Measurements from ENCODE around the gene VGLL3. TPM values are rescaled to one million over a fixed set of nuclear protein-coding genes. Genes with fewer than 3 reads are reported as not detected.

VGLL3 gene
- total RNA-seq, 1 donor from 2014 or later = 1.9 TPM

DNA sequence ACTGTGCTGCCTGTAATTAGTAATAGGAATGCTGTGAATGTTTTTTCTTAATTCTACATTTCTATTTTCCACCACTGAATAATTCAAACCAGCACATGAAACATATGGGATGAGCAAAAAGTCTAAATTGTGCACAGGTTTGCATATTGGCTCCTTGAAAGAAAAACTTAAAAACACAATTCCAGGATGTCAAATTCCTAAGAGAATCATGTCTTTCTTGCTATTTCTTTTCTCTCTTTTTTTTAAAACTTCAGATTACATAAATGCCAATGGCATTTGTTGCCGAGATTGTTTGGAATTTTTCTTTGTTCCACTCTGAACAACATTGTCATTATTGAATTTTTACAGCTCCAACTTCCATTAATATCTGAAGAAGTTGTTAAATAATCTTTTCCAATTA lies 60.8 kb downstream of the VGLL3 start:
- H3K9me3 Mint-ChIP-seq (ENCODE audit: low read depth) = no peaks in the 10 kb centered on the region
- TF ChIP-seq, protein P1, sequence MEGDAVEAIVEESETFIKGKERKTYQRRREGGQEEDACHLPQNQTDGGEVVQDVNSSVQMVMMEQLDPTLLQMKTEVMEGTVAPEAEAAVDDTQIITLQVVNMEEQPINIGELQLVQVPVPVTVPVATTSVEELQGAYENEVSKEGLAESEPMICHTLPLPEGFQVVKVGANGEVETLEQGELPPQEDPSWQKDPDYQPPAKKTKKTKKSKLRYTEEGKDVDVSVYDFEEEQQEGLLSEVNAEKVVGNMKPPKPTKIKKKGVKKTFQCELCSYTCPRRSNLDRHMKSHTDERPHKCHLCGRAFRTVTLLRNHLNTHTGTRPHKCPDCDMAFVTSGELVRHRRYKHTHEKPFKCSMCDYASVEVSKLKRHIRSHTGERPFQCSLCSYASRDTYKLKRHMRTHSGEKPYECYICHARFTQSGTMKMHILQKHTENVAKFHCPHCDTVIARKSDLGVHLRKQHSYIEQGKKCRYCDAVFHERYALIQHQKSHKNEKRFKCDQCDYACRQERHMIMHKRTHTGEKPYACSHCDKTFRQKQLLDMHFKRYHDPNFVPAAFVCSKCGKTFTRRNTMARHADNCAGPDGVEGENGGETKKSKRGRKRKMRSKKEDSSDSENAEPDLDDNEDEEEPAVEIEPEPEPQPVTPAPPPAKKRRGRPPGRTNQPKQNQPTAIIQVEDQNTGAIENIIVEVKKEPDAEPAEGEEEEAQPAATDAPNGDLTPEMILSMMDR (IDR thresholded peaks at IDR 0.05; ENCODE audit: unreplicated experiment) = no peak
- no peak overlapping the region for H3K4me3 Mint-ChIP-seq (ENCODE audit: low read depth)
- no peaks in the 10 kb centered on the region for H3K4me1 Mint-ChIP-seq (ENCODE audit: low read depth)
- H3K27me3 Mint-ChIP-seq = no peaks in the 10 kb centered on the region
- H3K27ac Mint-ChIP-seq = no peak overlapping the region
- no peak for DNase-seq (ENCODE audit: low spot score, unreplicated experiment)
- H3K36me3 Mint-ChIP-seq (ENCODE audit: insufficient read depth) = no peaks in the 10 kb centered on the region

DNA sequence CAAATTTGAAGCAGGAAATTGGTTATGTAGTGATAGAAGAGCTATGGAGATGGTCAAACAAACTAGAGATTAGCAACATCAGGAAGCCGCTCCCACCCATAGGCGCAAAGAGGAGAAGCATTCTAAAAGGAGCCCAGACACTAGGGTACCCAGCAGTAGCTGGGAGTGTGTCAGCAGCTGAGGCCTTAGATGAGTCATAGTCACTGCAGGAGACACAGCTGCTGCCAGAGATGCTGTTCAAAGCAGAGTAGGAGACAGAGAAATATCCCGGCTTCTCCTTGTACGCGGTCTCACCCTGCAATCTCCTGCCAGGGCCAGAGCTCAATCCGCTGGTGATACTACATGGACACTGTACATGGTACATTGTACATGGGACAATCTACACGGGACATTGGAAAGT lies 61.9 kb downstream of the VGLL3 start:
- no peak for DNase-seq (ENCODE audit: low spot score, unreplicated experiment)
- H3K9me3 Mint-ChIP-seq (ENCODE audit: low read depth) = no peaks in the 10 kb centered on the region
- H3K4me1 Mint-ChIP-seq (ENCODE audit: low read depth) = no peaks in the 10 kb centered on the region
- no peaks in the 10 kb centered on the region for H3K27me3 Mint-ChIP-seq
- H3K4me3 Mint-ChIP-seq (ENCODE audit: low read depth) = no peak overlapping the region
- H3K27ac Mint-ChIP-seq = no peak overlapping the region
- TF ChIP-seq, protein P1 (IDR thresholded peaks at IDR 0.05; ENCODE audit: unreplicated experiment) = no peak
- no peaks in the 10 kb centered on the region for H3K36me3 Mint-ChIP-seq (ENCODE audit: insufficient read depth)

DNA sequence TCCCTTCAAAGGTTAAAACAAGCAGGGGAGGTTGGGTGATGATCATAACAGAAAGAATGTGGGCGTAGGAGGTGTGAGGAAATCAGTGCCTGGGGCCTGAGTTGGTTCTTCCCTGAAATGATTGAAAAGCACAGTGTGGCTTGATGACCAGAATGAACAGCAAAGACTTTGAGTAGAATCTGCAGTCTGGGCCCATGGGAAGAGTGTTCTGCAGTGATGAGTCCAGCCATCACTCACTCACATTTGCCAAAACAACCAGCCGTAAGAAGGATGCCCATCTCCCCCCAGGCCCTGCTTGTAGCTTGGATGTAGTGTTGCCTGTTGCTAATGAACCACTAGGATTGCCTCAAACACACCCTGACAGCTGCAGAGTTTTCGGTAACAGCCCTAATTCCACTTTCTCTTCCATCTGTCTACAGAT lies 67.9 kb downstream of the VGLL3 start:
- no peak overlapping the region for H3K4me3 Mint-ChIP-seq (ENCODE audit: low read depth)
- H3K9me3 Mint-ChIP-seq (ENCODE audit: low read depth) = no peaks in the 10 kb centered on the region
- DNase-seq (ENCODE audit: low spot score, unreplicated experiment) = no peak
- no peak overlapping the region for H3K27ac Mint-ChIP-seq
- TF ChIP-seq, protein P1 (IDR thresholded peaks at IDR 0.05; ENCODE audit: unreplicated experiment) = no peak
- no peaks in the 10 kb centered on the region for H3K4me1 Mint-ChIP-seq (ENCODE audit: low read depth)
- H3K36me3 Mint-ChIP-seq (ENCODE audit: insufficient read depth) = no peaks in the 10 kb centered on the region
- H3K27me3 Mint-ChIP-seq = no peaks in the 10 kb centered on the region

DNA sequence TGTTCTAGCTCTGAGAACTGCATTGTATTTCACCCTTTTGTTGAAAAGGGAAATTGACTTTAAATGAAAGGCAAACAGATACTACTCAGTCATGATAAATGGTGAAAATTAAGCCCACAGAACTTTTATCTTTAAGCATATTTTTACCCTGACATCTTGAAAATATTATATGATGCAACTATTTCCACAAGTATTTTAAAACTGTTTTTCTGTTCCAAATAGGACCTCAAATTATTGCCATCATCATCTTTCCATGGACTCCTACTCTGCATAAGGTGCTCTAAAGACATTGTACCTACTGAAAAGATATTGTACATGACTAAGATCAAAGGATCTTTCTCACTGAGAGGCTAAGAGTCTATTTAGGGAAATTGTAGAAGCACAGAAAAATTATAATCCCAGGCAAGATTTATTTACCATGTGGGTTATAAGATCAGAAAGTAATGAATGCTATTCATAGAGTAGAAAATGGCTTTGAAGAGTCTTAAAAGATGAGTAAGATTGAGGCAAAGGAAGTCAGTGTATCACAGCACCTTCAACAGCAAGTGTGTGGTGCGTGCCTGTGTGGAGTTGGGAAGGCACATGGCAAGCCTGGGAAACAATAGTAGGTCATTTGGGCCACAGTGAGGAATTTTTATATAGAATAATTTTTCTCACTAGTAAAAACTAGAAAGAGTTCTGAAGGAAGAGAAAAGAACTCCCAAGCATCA lies 68.8 kb downstream of the VGLL3 start:
- no peak overlapping the region for H3K27ac Mint-ChIP-seq

DNA sequence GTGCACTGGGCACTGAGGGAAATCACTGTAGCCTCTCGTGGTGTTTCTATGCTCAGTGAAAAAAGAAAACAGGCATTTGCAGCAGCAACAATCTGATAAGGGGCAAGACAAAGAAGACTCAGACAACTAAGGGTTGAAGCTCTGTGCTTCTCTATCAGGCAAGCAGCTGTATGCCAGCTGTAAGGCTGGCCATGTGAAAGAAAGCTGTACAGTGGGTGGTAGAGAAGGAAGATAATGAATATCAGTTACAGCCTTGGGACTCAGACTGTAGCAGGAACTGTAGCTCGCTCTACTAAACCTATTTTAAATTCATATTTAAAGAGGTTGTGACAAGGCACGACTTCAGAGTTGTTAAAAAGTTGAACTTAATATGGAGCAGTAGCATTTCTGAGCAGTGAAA lies 76.3 kb downstream of the VGLL3 start:
- Mint-ChIP-seq H3K36me3 (ENCODE audit: insufficient read depth) (no peaks in the 10 kb centered on the region), H3K9me3 (ENCODE audit: low read depth) (no peaks in the 10 kb centered on the region), H3K27ac (no peak overlapping the region), H3K4me3 (ENCODE audit: low read depth) (no peak overlapping the region), H3K27me3 (no peaks in the 10 kb centered on the region), H3K4me1 (ENCODE audit: low read depth) (no peaks in the 10 kb centered on the region)
- TF ChIP-seq, protein P1 (IDR thresholded peaks at IDR 0.05; ENCODE audit: unreplicated experiment) = no peak
- DNase-seq (ENCODE audit: low spot score, unreplicated experiment) = no peak

More for the DNA sequence above, 68.8 kb downstream of the VGLL3 start:
- H3K4me3 Mint-ChIP-seq (ENCODE audit: low read depth) = no peak overlapping the region
- DNase-seq (ENCODE audit: low spot score, unreplicated experiment) = no peak
- no peaks in the 10 kb centered on the region for H3K9me3 Mint-ChIP-seq (ENCODE audit: low read depth)
- no peaks in the 10 kb centered on the region for H3K27me3 Mint-ChIP-seq
- no peaks in the 10 kb centered on the region for H3K36me3 Mint-ChIP-seq (ENCODE audit: insufficient read depth)
- H3K4me1 Mint-ChIP-seq (ENCODE audit: low read depth) = no peaks in the 10 kb centered on the region
- TF ChIP-seq, protein P1 (IDR thresholded peaks at IDR 0.05; ENCODE audit: unreplicated experiment) = no peak

Measured in progenitor cell of endocrine pancreas (in vitro differentiated cells).